Cortex of kidney (tissue), 1 donor: ENCODE results near the gene SIN3B.

Experiments used
- DNase-seq: peaks from one replicate; lab custom pipeline; 2025; lab: John Stamatoyannopoulos, UW

Gene SIN3B

GRCh38 chr19:16911046-16911445 lies 81.8 kb downstream of the SIN3B start:
- DNase-seq, result no peak

- DNase-seq, result no peak
Observed at GRCh38 chr19:16912780-16913179, 83.6 kb downstream of the SIN3B start.

- no peak for DNase-seq
Observed at GRCh38 chr19:16914421-16914820, 85.2 kb downstream of the SIN3B start.

GRCh38 chr19:16915135-16915534 lies 85.9 kb downstream of the SIN3B start:
- DNase-seq, result no peak

- no peak for DNase-seq
Observed at GRCh38 chr19:16915734-16916133, 86.5 kb downstream of the SIN3B start.

- no peak for DNase-seq
Observed at GRCh38 chr19:16917401-16917800, 88.2 kb downstream of the SIN3B start.

GRCh38 chr19:16919496-16919895 lies 90.3 kb downstream of the SIN3B start:
- no peak for DNase-seq

- no peak for DNase-seq
Observed at GRCh38 chr19:16920816-16921529, 91.8 kb downstream of the SIN3B start.

- no peak for DNase-seq
Observed at GRCh38 chr19:16921766-16922591, 92.8 kb downstream of the SIN3B start.

- DNase-seq, result no peak
Observed at GRCh38 chr19:16922592-16922934, 93.4 kb downstream of the SIN3B start.

- no peak for DNase-seq
Observed at GRCh38 chr19:16922949-16923348, 93.8 kb downstream of the SIN3B start.

- DNase-seq, result no peak
Observed at GRCh38 chr19:16927883-16928282, 98.7 kb downstream of the SIN3B start.

- no peak for DNase-seq
Observed at GRCh38 chr19:16928351-16928750, 99.2 kb downstream of the SIN3B start.

GRCh38 chr19:16928916-16929315 lies 99.7 kb downstream of the SIN3B start:
- no peak for DNase-seq
